ENCODE data around the gene BSPRY. TPM values are rescaled to one million over a fixed set of nuclear protein-coding genes. Genes with fewer than 3 reads are reported as not detected.

The BSPRY gene
- total RNA-seq, 3 donors from 2014 or later (not counting 1 experiment from before 2014, with no cell fraction given), result 3.3 to 5.5 (median 4.3) TPM

DNA sequence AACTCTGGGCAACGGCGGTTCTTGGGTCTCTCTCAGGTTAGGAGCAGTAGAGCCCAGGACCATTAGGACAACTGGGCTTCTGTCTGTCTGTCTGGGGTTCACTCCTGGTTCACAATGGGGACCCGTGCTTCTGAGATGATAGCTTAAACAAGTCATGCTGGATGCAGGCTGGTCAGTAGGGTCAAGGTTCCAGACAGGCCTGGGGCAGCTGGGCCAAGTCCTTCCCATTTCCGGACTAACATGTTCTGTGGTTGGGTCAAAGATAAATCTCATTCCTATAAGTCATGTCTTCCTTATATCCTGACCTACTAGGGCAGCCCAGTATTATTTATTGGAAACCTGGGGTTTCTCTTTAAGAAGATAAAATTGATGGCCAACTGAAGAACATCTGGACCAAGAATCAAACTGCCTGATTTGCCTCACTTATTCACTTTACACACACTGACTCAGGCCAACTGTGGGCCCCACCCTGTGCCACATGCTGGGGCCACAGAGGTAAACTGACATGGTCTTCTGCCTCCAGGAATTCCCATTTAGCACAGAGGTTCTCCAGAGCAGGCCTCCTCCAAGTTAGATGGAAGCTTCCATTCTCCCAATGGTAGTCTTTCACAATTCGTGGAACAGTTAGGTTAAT lies 19.1 kb downstream of the BSPRY start:
- TF ChIP-seq, protein P1, sequence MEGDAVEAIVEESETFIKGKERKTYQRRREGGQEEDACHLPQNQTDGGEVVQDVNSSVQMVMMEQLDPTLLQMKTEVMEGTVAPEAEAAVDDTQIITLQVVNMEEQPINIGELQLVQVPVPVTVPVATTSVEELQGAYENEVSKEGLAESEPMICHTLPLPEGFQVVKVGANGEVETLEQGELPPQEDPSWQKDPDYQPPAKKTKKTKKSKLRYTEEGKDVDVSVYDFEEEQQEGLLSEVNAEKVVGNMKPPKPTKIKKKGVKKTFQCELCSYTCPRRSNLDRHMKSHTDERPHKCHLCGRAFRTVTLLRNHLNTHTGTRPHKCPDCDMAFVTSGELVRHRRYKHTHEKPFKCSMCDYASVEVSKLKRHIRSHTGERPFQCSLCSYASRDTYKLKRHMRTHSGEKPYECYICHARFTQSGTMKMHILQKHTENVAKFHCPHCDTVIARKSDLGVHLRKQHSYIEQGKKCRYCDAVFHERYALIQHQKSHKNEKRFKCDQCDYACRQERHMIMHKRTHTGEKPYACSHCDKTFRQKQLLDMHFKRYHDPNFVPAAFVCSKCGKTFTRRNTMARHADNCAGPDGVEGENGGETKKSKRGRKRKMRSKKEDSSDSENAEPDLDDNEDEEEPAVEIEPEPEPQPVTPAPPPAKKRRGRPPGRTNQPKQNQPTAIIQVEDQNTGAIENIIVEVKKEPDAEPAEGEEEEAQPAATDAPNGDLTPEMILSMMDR (IDR thresholded peaks at IDR 0.05), result no peak
- Mint-ChIP-seq H3K27me3 (ENCODE audit: low read depth in 2 of 2) (no peaks in the 10 kb centered on the region), H3K9me3 (no peaks in the 10 kb centered on the region), H3K4me1 (no peaks in the 10 kb centered on the region), H3K27ac (no peak overlapping the region), H3K36me3 (no peaks in the 10 kb centered on the region), H3K4me3 (no peak overlapping the region)
- Histone ChIP-seq H3K4me3 (ENCODE audit: low read length) (no peak overlapping the region), H3K36me3 (ENCODE audit: control insufficient read depth, insufficient read depth, low read length) (peaks cover 7% of the 10 kb centered on the region), H3K27me3 (ENCODE audit: control insufficient read depth, insufficient read depth, low read length) (no peaks in the 10 kb centered on the region), H3K27ac (ENCODE audit: low read length) (no peak overlapping the region), H3K9me3 (ENCODE audit: control insufficient read depth, insufficient read depth, low read length) (no peaks in the 10 kb centered on the region), H3K4me1 (ENCODE audit: control insufficient read depth, insufficient read depth, low read length) (no peaks in the 10 kb centered on the region)
- ATAC-seq (no peak), DNase-seq (no peak)
- WGBS (ENCODE audit: insufficient coverage), result 92% methylated on average over 4 of the region's 5 CpGs
- intact Hi-C loops (cut with micrococcal nuclease), result no loop called here

DNA sequence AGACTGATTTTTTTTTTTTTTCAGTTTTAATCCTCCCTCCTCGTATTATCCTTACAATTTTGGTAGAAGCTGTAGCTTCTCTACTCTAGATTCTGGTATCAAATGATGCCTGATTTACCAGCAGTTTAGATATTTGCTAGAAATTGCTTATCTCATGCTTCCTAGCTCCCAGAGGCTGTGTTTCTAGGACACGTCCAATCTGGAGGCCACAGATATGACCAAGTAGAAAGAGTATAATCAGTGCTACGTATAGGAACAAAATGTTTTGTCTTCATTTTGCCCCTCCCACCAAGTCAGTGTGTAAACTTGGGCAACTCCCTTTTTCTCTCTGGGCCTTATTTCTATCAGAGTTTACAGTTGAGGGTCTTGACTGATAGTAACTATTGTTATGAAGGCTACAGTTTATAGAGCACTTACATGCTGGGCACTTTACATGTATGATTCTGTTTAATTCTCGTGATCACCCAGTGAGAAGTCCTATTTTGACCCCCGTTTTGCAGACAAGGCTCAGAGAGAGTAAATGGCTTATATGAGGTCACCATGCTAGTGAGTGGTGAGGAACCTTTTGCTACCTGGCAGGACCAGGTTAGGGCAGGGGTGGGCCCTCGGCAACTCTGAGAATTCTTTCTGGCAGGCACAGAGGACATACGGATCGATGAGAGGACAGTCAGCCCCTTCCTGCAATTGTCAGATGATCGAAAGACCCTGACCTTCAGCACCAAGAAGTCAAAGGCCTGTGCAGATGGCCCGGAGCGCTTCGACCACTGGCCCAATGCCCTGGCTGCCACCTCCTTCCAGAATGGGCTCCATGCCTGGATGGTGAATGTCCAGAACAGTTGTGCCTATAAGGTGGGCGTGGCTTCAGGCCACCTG lies 19.9 kb downstream of the BSPRY start:
- Histone ChIP-seq H3K36me3 (ENCODE audit: control insufficient read depth, insufficient read depth, low read length) (peaks cover 14% of the 10 kb centered on the region), H3K27ac (ENCODE audit: low read length) (no peak overlapping the region), H3K4me1 (ENCODE audit: control insufficient read depth, insufficient read depth, low read length) (no peaks in the 10 kb centered on the region), H3K9me3 (ENCODE audit: control insufficient read depth, insufficient read depth, low read length) (no peaks in the 10 kb centered on the region), H3K27me3 (ENCODE audit: control insufficient read depth, insufficient read depth, low read length) (no peaks in the 10 kb centered on the region), H3K4me3 (ENCODE audit: low read length) (no peak overlapping the region)
- H3K36me3 Mint-ChIP-seq, result no peaks in the 10 kb centered on the region
- no peaks in the 10 kb centered on the region for H3K4me1 Mint-ChIP-seq
- TF ChIP-seq, protein P1 (IDR thresholded peaks at IDR 0.05), result no peak
- WGBS (ENCODE audit: insufficient coverage), result 93% methylated on average over 13 of the region's 13 CpGs
- H3K27ac Mint-ChIP-seq, result no peak overlapping the region
- no peak for DNase-seq
- ATAC-seq, result no peak
- no peak overlapping the region for H3K4me3 Mint-ChIP-seq
- no peaks in the 10 kb centered on the region for H3K27me3 Mint-ChIP-seq (ENCODE audit: low read depth in 2 of 2)
- H3K9me3 Mint-ChIP-seq, result no peaks in the 10 kb centered on the region
- intact Hi-C loops (cut with micrococcal nuclease), result no loop called here

DNA sequence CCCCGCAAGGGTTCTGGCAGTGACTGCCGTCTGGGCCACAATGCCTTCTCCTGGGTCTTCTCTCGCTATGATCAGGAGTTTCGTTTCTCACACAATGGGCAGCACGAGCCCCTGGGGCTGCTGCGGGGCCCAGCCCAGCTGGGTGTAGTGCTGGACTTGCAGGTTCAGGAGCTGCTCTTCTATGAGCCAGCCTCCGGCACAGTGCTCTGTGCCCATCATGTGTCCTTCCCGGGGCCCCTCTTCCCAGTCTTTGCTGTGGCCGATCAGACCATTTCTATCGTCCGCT lies 20.5 kb downstream of the BSPRY start:
- peaks cover 0 to 5% of the 10 kb centered on the region in 2 donors for H3K4me1 Mint-ChIP-seq
- Histone ChIP-seq H3K36me3 (ENCODE audit: control insufficient read depth, insufficient read depth, low read length) (peaks cover 17% of the 10 kb centered on the region), H3K4me1 (ENCODE audit: control insufficient read depth, insufficient read depth, low read length) (no peaks in the 10 kb centered on the region), H3K27ac (ENCODE audit: low read length) (no peak overlapping the region), H3K27me3 (ENCODE audit: control insufficient read depth, insufficient read depth, low read length) (no peaks in the 10 kb centered on the region), H3K9me3 (ENCODE audit: control insufficient read depth, insufficient read depth, low read length) (no peaks in the 10 kb centered on the region), H3K4me3 (ENCODE audit: low read length) (no peak overlapping the region)
- no peaks in the 10 kb centered on the region for H3K9me3 Mint-ChIP-seq
- no peaks in the 10 kb centered on the region for H3K27me3 Mint-ChIP-seq (ENCODE audit: low read depth in 2 of 2)
- DNase-seq (no peak), ATAC-seq (no peak)
- no peak overlapping the region for H3K4me3 Mint-ChIP-seq
- WGBS (ENCODE audit: insufficient coverage), result 92% methylated on average over 11 of the region's 11 CpGs
- TF ChIP-seq, protein P1 (IDR thresholded peaks at IDR 0.05), result no peak
- H3K27ac Mint-ChIP-seq, result no peak overlapping the region
- no peaks in the 10 kb centered on the region for H3K36me3 Mint-ChIP-seq
- intact Hi-C loops (cut with micrococcal nuclease), result no loop called here

All from natural killer cell (primary cell).